K562 (cell line): ENCODE results near the gene ARMH4. TPM values are rescaled to one million over a fixed set of nuclear protein-coding genes. Genes with fewer than 3 reads are reported as not detected.
A peak's percentile ranks its signal among the peaks of the same experiment; 100 is the strongest.

Source experiments
- ATAC-seq: fragments of 200-7000 bp; cut with Tn5 transposase; 3 replicates; pipeline ENCODE4 v1.9.1; 2020; ENCODE audit warnings: moderate library complexity
- BruUV-seq: library from RNA; stranded (reverse); fragments of 400-500 nt; replicated peaks from 2 replicates; lab custom pipeline; 2021; lab: Mats Ljungman, UMichigan
- CTCF ChIA-PET: fragments of 300-600 bp; formaldehyde crosslinking; extraction: SDS; loops from one replicate; lab custom pipeline; 2021; ENCODE audit warnings: low intra/inter-chr PET ratio; lab: Yijun Ruan, JAX
- POLR2A ChIA-PET: fragments of 300-600, 350-650 bp; sonication (Branson Sonifier 250); formaldehyde crosslinking; extraction: SDS; loops from one replicate; lab custom pipeline; 2021; ENCODE audit warnings: antibody characterized with exemption, inconsistent platforms; lab: Yijun Ruan, JAX
- DNase-seq, 4 experiments: peaks; one replicate each; pipeline versions ENCODE4 v3.0.0 to v3.0.0-alpha.2; 2011 to 2018; ENCODE audit warnings: low spot score in 3 of 4, mixed read lengths in 3 of 4; ENCODE audit errors: extremely low read depth in 1 of 4
- FAIRE-seq: peaks from 2 replicates; lab custom pipeline; 2011; peaks lifted over from hg19 to GRCh38; lab: Jason Lieb, UNC
- H2AFZ ChIP-seq: 2 replicates; pipeline ENCODE4 v1.6.0; 2011; ENCODE audit warnings: low read depth, low read length, control low read depth, inconsistent platforms
- H3K27ac ChIP-seq: fragments of 200-600 bp; 3 replicates; pipeline ENCODE4 v1.8.0; 2011; ENCODE audit warnings: low read depth, mild to moderate bottlenecking, control low read depth, inconsistent platforms, low read length, moderate library complexity, mixed read lengths; ENCODE audit errors: extremely low read depth
- H3K27me3 ChIP-seq, 2 experiments: fragments of 300-600 bp in 1 of 2; 2 replicates in 1 of 2; 3 replicates in 1 of 2; pipeline versions ENCODE4 v1.6.0 to v1.8.0; 2011; ENCODE audit warnings: inconsistent platforms in 2 of 2, low read length in 2 of 2, mild to moderate bottlenecking in 1 of 2, mixed read lengths in 1 of 2, moderate library complexity in 1 of 2; ENCODE audit not compliant: control insufficient read depth in 2 of 2, insufficient read depth in 2 of 2
- H3K36me3 ChIP-seq: fragments of 300-600 bp; 3 replicates; pipeline ENCODE4 v1.8.0; 2011; ENCODE audit warnings: mild to moderate bottlenecking, low read length, inconsistent platforms; ENCODE audit not compliant: control insufficient read depth, insufficient read depth
- H3K4me1 ChIP-seq, 2 experiments: fragments of 200-600 bp in 1 of 2; replicated peaks in 1 of 2; 2 replicates in 1 of 2; 3 replicates in 1 of 2; pipeline versions ENCODE4 v1.5.1 to v1.8.0; 2011; ENCODE audit warnings: inconsistent platforms in 2 of 2, low read length in 2 of 2, mild to moderate bottlenecking in 1 of 2, mixed read lengths in 1 of 2, moderate library complexity in 1 of 2; ENCODE audit not compliant: control insufficient read depth in 2 of 2, insufficient read depth in 2 of 2
- H3K4me2 ChIP-seq: 2 replicates; pipeline ENCODE4 v1.6.1; 2011; ENCODE audit warnings: low read length, control low read depth, inconsistent platforms, mixed read lengths; ENCODE audit not compliant: insufficient read depth
- H3K4me3 ChIP-seq: fragments of 200-600 bp; sonication (generic), shearing (Covaris generic); 2 replicates; pipeline ENCODE4 v1.5.1; 2016; ENCODE audit warnings: control low read depth, inconsistent platforms
- H3K79me2 ChIP-seq: fragments of 200-600 bp; 3 replicates; pipeline ENCODE4 v1.8.0; 2011; ENCODE audit warnings: low read length, inconsistent platforms; ENCODE audit not compliant: control insufficient read depth, insufficient read depth
- H3K9ac ChIP-seq, 2 experiments: 2 replicates each; pipeline versions ENCODE4 v1.6.0 to v1.6.1; 2011; ENCODE audit warnings: low read depth in 2 of 2, low read length in 2 of 2, control low read depth in 1 of 2, inconsistent platforms in 1 of 2, mild to moderate bottlenecking in 1 of 2, mixed read lengths in 1 of 2; ENCODE audit not compliant: insufficient read depth in 1 of 2
- H3K9me1 ChIP-seq: one replicate; pipeline ENCODE4 v1.6.0; 2011; ENCODE audit warnings: inconsistent platforms, mild to moderate bottlenecking, low read length, moderate library complexity; ENCODE audit not compliant: control insufficient read depth, insufficient read depth
- H3K9me3 ChIP-seq: replicated peaks from 2 replicates; pipeline ENCODE4 v1.5.1; 2011; ENCODE audit warnings: low read depth, low read length, inconsistent platforms; ENCODE audit not compliant: control insufficient read depth, insufficient read depth
- H4K20me1 ChIP-seq: replicated peaks from 2 replicates; pipeline ENCODE4 v1.6.1; 2011; ENCODE audit warnings: low read length, inconsistent platforms, mixed read lengths; ENCODE audit not compliant: control insufficient read depth, insufficient read depth
- CREM ChIP-seq: IDR thresholded peaks from 2 replicates; pipeline ENCODE4 v1.6.1; 2014; ENCODE audit warnings: antibody characterized with exemption, low read depth
- FOXJ2 ChIP-seq: fragments of 200-800 bp; sonication (Bioruptor generic); IDR thresholded peaks from 2 replicates; pipeline ENCODE4 v1.6.1; 2016; ENCODE audit warnings: missing genetic modification characterization, missing compliant biosample characterization
- NFE2L1 ChIP-seq: fragments of 450-650 bp; IDR thresholded peaks from 2 replicates; pipeline ENCODE4 v1.6.1; 2016; ENCODE audit warnings: missing genetic modification characterization, low read depth, mild to moderate bottlenecking, missing compliant biosample characterization, moderate library complexity, borderline replicate concordance
- RFX1 ChIP-seq: fragments of 450-650 bp; IDR thresholded peaks from 2 replicates; pipeline ENCODE4 v1.6.1; 2016; ENCODE audit warnings: mild to moderate bottlenecking, moderate library complexity
- STAT5A ChIP-seq: IDR thresholded peaks from 2 replicates; pipeline ENCODE4 v1.6.1; 2012; ENCODE audit warnings: low read length, inconsistent platforms, borderline replicate concordance
- WGBS: fragments of 100-300 bp; shearing (Covaris generic); methylation state at CpG from one replicate; pipeline ENCODE4 v1.1.6; 2016; ENCODE audit warnings: low coverage, mixed read lengths; ENCODE audit not compliant: insufficient coverage; ENCODE audit errors: missing lambda C conversion rate; 5-methylcytosine and 5-hydroxymethylcytosine counted together
- in situ Hi-C: fragments of 300-500 bp; cut with MboI; formaldehyde crosslinking; loops from 4 replicates; pipeline ENCODE4 v1.15.0; 2018; ENCODE audit warnings: inconsistent platforms, mixed read lengths
- intact Hi-C: fragments of 100-400 bp; cut with micrococcal nuclease; formaldehyde crosslinking; loops from 2 replicates; pipeline ENCODE4 v1.14.2; 2022
- polyA plus RNA-seq, 8 experiments: library from polyadenylated mRNA; depleted of rRNA in 4 of 8; stranded (reverse) in 5 of 8; unstranded in 3 of 8; fragments of >200 nt; fragmentation: Nextera tagmentation in 2 of 8; fragmentation: Illumina TruSeq in 1 of 8; extraction: Ambion mirVana in 2 of 8; extraction: Trizol in 1 of 8; gene quantifications; 2 replicates each; pipeline versions ENCODE4 v1.2.1 to v1.2.3, GENCODE V29; 2011 to 2014; ENCODE audit warnings: inconsistent platforms in 1 of 8, missing spikeins in 1 of 8
- total RNA-seq, 7 experiments: library from RNA; depleted of rRNA in 6 of 7; stranded (reverse); fragments of >200 nt in 6 of 7; fragmentation: Illumina TruSeq in 2 of 7; extraction: Trizol in 2 of 7; gene quantifications; 2 replicates each; pipeline versions ENCODE4 v1.2.1 to v1.2.3, GENCODE V29; 2011 to 2021; ENCODE audit warnings: low replicate concordance in 1 of 7
- TF ChIP-seq, protein P1 (sequence below): fragments of 200-800 bp; sonication (Bioruptor generic); IDR thresholded peaks from 2 replicates; pipeline ENCODE4 v1.6.1; 2017; ENCODE audit warnings: missing genetic modification characterization, missing compliant biosample characterization

Gene ARMH4
- total and polyA plus RNA-seq, 9 of the 15 experiments (the other 6 are each of a cell fraction or from before 2014, with no cell fraction given) = 0.06 to 0.98 (median 0.07) TPM; not detected in 2

DNA sequence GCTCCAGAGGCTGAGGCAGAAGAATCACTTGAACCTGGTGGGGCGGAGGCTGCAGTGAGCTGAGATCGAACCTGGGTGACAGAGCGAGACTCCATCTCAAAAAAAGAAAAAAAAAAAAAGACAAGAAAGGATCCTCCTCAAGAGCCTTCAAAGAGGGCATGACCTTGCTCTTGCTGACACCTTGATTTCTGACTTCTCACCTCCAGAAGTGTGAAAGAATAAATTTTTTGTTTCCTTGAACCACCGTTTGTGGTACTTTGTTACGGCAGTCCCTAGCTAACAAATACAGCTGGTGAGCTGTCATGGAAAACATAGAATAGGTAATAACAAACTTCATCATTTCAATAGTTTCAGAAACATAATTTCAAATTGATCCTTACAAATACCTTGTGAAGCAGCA is 46.1 kb upstream of the ARMH4 start:
- no TSS peak for BruUV-seq
- H3K4me3 ChIP-seq = no peak overlapping the region
- ChIA-PET CTCF (no interaction called here), POLR2A (interaction anchor here (0.5 kb wide), 1 partner anchor 510 kb away, joined by 3 read pairs; no protein-coding TSS in a partner anchor)
- H3K27ac ChIP-seq = no peak overlapping the region
- H3K4me2 ChIP-seq = no peak overlapping the region
- H3K4me1 ChIP-seq = peaks cover 0 to 12% of the 10 kb centered on the region in 2 experiments; a peak in 3 of 5 replicates
- FAIRE-seq (no peak), ATAC-seq (no peak), DNase-seq (no peak)
- no peaks in the 10 kb centered on the region for H3K9me1 ChIP-seq
- H3K79me2 ChIP-seq = peaks cover 22% of the 10 kb centered on the region
- TF ChIP-seq NFE2L1 (tag) = no peak
- 0 out of 3 replicates have a peak, but pooled peaks cover under 1% of the 10 kb centered on the region for H3K36me3 ChIP-seq
- H3K9me3 ChIP-seq = no peaks in the 10 kb centered on the region
- peak overlapping the region; percentile 30; the same call in 1 of the 2 replicates for H2AFZ ChIP-seq
- no peaks in the 10 kb centered on the region for H4K20me1 ChIP-seq
- no peak overlapping the region for H3K9ac ChIP-seq
- intact Hi-C loops (no loop called here), in situ Hi-C loops (no loop called here)
- no peaks in the 10 kb centered on the region for H3K27me3 ChIP-seq
- WGBS = 73% methylated on average over 2 of the region's 5 CpGs

DNA sequence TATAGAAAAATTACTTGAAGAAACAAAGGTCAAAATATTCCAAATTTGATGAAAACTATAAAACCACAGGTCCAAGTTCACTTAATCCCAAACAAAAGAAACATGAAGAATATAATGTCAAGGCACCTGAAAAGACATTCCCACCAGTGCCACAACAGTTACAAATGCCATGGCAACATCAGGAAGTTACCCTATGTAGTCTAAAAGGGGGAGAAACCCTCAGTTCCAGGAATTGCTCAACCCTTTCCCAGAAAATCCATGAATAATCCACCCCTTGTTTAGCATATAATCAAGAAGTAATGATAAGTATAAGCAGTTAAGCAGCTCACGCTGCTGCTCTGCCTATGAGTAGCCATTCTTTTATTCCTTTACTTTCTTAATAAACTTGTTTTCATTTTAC is 44.2 kb upstream of the ARMH4 start:
- H3K27me3 ChIP-seq = no peaks in the 10 kb centered on the region
- intact Hi-C loops (no loop called here), in situ Hi-C loops (no loop called here)
- peaks cover 12% of the 10 kb centered on the region for H3K79me2 ChIP-seq
- TF ChIP-seq CREM (no peak), STAT5A (peak; percentile 79), RFX1 (peak; percentile 75), FOXJ2 (tag) (peak; percentile 51; the same call in 1 of the 2 replicates)
- TF ChIP-seq, protein P1, sequence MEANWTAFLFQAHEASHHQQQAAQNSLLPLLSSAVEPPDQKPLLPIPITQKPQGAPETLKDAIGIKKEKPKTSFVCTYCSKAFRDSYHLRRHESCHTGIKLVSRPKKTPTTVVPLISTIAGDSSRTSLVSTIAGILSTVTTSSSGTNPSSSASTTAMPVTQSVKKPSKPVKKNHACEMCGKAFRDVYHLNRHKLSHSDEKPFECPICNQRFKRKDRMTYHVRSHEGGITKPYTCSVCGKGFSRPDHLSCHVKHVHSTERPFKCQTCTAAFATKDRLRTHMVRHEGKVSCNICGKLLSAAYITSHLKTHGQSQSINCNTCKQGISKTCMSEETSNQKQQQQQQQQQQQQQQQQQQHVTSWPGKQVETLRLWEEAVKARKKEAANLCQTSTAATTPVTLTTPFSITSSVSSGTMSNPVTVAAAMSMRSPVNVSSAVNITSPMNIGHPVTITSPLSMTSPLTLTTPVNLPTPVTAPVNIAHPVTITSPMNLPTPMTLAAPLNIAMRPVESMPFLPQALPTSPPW = peak; percentile 42
- H3K36me3 ChIP-seq = no peaks in the 10 kb centered on the region
- 17% methylated on average over 1 of the region's 1 CpG for WGBS
- no TSS peak for BruUV-seq
- H3K9ac ChIP-seq = 0 out of 4 replicates have a peak overlapping the region, but pooled peaks of 1 of the 2 experiments have one; percentile 2
- peaks cover 0 to 20% of the 10 kb centered on the region in 2 experiments; a peak in 2 of 5 replicates for H3K4me1 ChIP-seq
- H4K20me1 ChIP-seq = no peaks in the 10 kb centered on the region
- no peaks in the 10 kb centered on the region for H3K9me1 ChIP-seq
- no peak overlapping the region for H3K4me3 ChIP-seq
- ChIA-PET CTCF (no interaction called here), POLR2A (interaction anchor here (0.6 kb wide), 1 partner anchor 21 kb away, joined by 3 read pairs; no protein-coding TSS in a partner anchor)
- ATAC-seq (no peak), DNase-seq (peak in 1 of 4 experiments; percentile 61), FAIRE-seq (no peak)
- no peaks in the 10 kb centered on the region for H3K9me3 ChIP-seq
- H3K4me2 ChIP-seq = no peak overlapping the region
- peak overlapping the region; percentile 53 for H2AFZ ChIP-seq
- no peak overlapping the region for H3K27ac ChIP-seq
